ENCODE data around the gene SDF2L1. TPM values are rescaled to one million over a fixed set of nuclear protein-coding genes. Genes with fewer than 3 reads are reported as not detected.

Gene SDF2L1
- total and polyA plus RNA-seq, 2 of the 13 experiments (the other 11 are each of a cell fraction or from before 2014, with no cell fraction given): 18.0 to 57.4 TPM

- 11% methylated on average over 6 of the region's 6 CpGs for WGBS (ENCODE audit: low lambda C conversion rate)
- ATAC-seq (peak; percentile 39), DNase-seq (ENCODE audit: low spot score) (no peak), FAIRE-seq (no peak)
- no peaks in the 10 kb centered on the region; a peak in 1 of 5 replicates for H3K27me3 ChIP-seq (ENCODE audit: control insufficient read depth in 1 of 2, insufficient read depth in 2 of 2, low read length in 2 of 2)
- BruUV-seq (replicated peaks): TSS peak; percentile 88
- H3K9me3 ChIP-seq (ENCODE audit: low read length): no peaks in the 10 kb centered on the region
- ChIA-PET POLR2A (interaction anchor here (2.1 to 3.3 kb wide), 2 partner anchors 9 to 15 kb away, joined by 10 to 17 read pairs; partner anchors contain the start of genes PPIL2 and SDF2L1), CTCF (ENCODE audit: low intra/inter-chr PET ratio, low total read pairs) (no interaction called here)
- TF ChIP-seq CENPBD1 (CRISPR knock-in tag; IDR thresholded peaks at IDR 0.05; ENCODE audit: borderline replicate concordance, low read depth) (0 out of 2 replicates have a peak, but pooled peaks have one; percentile 11), LRRFIP1 (CRISPR knock-in tag; conservative IDR thresholded peaks at IDR 0.05) (no peak), ZNF543 (CRISPR knock-in tag; IDR thresholded peaks at IDR 0.05) (0 out of 2 replicates have a peak, but pooled peaks have one; percentile 21), SAP130 (CRISPR knock-in tag; IDR thresholded peaks at IDR 0.05; ENCODE audit: low read depth) (peak; percentile 26; the same call in 1 of the 2 replicates)
- in situ Hi-C loops (cut with HindIII; ENCODE audit: extremely low pct_ligation_motif_present, low pct_unique_long_range_greater_than_20kb) (no loop called here), intact Hi-C loops (cut with micrococcal nuclease; ENCODE audit: unreplicated experiment) (no loop called here)
- H3K9ac ChIP-seq (ENCODE audit: insufficient read depth, low read depth, low read length): peak overlapping the region; percentile 73
- H3K4me3 ChIP-seq (replicated peaks in 1 of 3; ENCODE audit: insufficient read depth in 1 of 3, low read depth in 2 of 3, low read length in 3 of 3): peak overlapping the region; percentile 64 to 86 (median 77)
- peaks cover 34% of the 10 kb centered on the region for H3K4me1 ChIP-seq (ENCODE audit: insufficient read depth, low read length)
- H3K79me2 ChIP-seq (ENCODE audit: insufficient read depth, low read length): peaks cover 2% of the 10 kb centered on the region
- peaks cover 2 to 21% of the 10 kb centered on the region in 2 experiments; a peak in 4 of 5 replicates for H3K36me3 ChIP-seq (replicated peaks in 1 of 2; ENCODE audit: control insufficient read depth in 1 of 2, insufficient read depth in 2 of 2, low read length in 2 of 2)
- H3K4me2 ChIP-seq (ENCODE audit: low read depth, low read length): peak overlapping the region; percentile 93
- H4K20me1 ChIP-seq (ENCODE audit: insufficient read depth, low read length): no peaks in the 10 kb centered on the region
- peak overlapping the region; percentile 77 for H3K27ac ChIP-seq (ENCODE audit: extremely low read length, insufficient read depth, low read length)
- peak overlapping the region; percentile 7 for H2AFZ ChIP-seq (ENCODE audit: low read length)
These were observed 8.9 kb downstream of the SDF2L1 start for GRCh38 chr22:21650823-21651520.
